ENCODE results near the gene STARD3. TPM values are rescaled to one million over a fixed set of nuclear protein-coding genes. Genes with fewer than 3 reads are reported as not detected.

The STARD3 gene
- total and polyA plus RNA-seq, 7 donors: 21.0 to 59.2 (median 37.0) TPM

GRCh38 chr17:39667262-39667944, 30.5 kb downstream of the STARD3 start:
- Histone ChIP-seq H3K4me1 (peaks cover 0 to 43% (median 27%) of the 10 kb centered on the region in 4 donors), H3K27ac (peak overlapping the region in 2 of 4 donors; percentile 32 to 52)
- intact Hi-C loops (cut with DNase I): no loop called here

DNA sequence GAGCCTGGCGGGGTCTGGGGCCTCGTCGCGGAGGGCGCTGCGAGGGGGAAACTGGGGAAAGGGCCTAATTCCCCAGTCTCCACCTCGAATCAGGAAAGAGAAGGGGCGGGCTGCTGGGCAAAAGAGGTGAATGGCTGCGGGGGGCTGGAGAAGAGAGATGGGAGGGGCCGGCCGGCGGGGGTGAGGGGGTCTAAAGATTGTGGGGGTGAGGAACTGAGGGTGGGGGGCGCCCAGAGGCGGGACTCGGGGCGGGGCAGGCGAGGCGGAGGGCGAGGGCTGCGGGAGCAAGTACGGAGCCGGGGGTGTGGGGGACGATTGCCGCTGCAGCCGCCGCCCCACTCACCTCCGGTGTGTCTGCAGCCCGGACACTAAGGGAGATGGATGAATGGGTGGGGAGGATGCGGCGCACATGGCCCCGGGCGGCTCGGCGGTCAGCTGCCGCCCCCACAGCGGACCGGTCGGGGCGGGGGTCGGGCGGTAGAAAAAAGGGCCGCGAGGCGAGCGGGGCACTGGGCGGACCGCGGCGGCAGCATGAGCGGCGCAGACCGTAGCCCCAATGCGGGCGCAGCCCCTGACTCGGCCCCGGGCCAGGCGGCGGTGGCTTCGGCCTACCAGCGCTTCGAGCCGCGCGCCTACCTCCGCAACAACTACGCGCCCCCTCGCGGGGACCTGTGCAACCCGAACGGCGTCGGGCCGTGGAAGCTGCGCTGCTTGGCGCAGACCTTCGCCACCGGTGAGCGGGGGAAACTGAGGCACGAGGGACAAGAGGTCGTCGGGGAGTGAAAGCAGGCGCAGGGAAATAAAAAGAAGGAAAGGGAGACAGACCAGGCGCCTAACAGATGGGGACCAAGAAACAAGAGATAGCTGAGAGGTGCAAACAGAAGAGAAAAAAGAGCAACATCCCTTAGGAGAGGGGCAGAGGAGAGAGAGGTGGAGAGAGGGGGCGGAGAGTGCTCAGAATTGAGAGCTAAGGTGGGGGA, 31.3 kb downstream of the STARD3 start, which contains the start of gene PNMT:
TSS of gene PNMT (plus strand) at position 509 of the 980 bp plus-strand sequence. CDS start at position 532, 23 bp downstream.
- no peak for DNase-seq
- Histone ChIP-seq H3K27ac (peak within 1 kb of the TSS in 2 of 4 donors; percentile 32 to 52), H3K4me1 (peaks cover 0 to 35% (median 26%) of the 10 kb centered on the region in 4 donors), H3K4me3 (peak within 1 kb of the TSS; percentile 6 to 54 (median 41)), H3K9me3 (no peaks in the 10 kb centered on the region), H3K27me3 (peaks cover 39 to 79% (median 60%) of the 10 kb centered on the region in 3 donors), H3K36me3 (no peaks in the 10 kb centered on the region)
- 1 to 2% methylated on average over 85 of the region's 85 CpGs for WGBS, 2 donors
- intact Hi-C loops (cut with DNase I): loop anchor here (2.0 kb wide), 1 partner anchor 45 kb away; no protein-coding TSS in a partner anchor
- TF ChIP-seq POLR2A (IDR thresholded peaks at IDR 0.05): no peak
- TF ChIP-seq, protein P1, sequence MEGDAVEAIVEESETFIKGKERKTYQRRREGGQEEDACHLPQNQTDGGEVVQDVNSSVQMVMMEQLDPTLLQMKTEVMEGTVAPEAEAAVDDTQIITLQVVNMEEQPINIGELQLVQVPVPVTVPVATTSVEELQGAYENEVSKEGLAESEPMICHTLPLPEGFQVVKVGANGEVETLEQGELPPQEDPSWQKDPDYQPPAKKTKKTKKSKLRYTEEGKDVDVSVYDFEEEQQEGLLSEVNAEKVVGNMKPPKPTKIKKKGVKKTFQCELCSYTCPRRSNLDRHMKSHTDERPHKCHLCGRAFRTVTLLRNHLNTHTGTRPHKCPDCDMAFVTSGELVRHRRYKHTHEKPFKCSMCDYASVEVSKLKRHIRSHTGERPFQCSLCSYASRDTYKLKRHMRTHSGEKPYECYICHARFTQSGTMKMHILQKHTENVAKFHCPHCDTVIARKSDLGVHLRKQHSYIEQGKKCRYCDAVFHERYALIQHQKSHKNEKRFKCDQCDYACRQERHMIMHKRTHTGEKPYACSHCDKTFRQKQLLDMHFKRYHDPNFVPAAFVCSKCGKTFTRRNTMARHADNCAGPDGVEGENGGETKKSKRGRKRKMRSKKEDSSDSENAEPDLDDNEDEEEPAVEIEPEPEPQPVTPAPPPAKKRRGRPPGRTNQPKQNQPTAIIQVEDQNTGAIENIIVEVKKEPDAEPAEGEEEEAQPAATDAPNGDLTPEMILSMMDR (IDR thresholded peaks at IDR 0.05): peak in 3 of 4 experiments; percentile 36 to 55 (median 40)

More at GRCh38 chr17:39667262-39667944, 30.5 kb downstream of the STARD3 start:
- Histone ChIP-seq H3K27me3 (peaks cover 39 to 78% (median 60%) of the 10 kb centered on the region in 3 donors), H3K9me3 (no peaks in the 10 kb centered on the region), H3K4me3 (peak overlapping the region in 3 of 4 donors; percentile 35 to 54 (median 47)), H3K36me3 (peaks cover 0 to 3% (median 0%) of the 10 kb centered on the region in 4 donors)
- no peak for DNase-seq
- WGBS, 2 donors: 11 to 12% methylated on average over 49 of the region's 49 CpGs
- peak in 1 of 4 donors; percentile 8 for TF ChIP-seq POLR2AphosphoS5 (IDR thresholded peaks at IDR 0.05)
- no peak for TF ChIP-seq POLR2A (IDR thresholded peaks at IDR 0.05)
- no peak for TF ChIP-seq EP300 (IDR thresholded peaks at IDR 0.05)
- TF ChIP-seq, protein P1 (IDR thresholded peaks at IDR 0.05): no peak

- WGBS, 2 donors: 89 to 93% methylated on average over 23 of the region's 23 CpGs
- Histone ChIP-seq H3K9me3 (no peaks in the 10 kb centered on the region), H3K4me1 (peaks cover 0 to 29% (median 26%) of the 10 kb centered on the region in 4 donors), H3K36me3 (no peaks in the 10 kb centered on the region), H3K27me3 (peaks cover 39 to 74% (median 60%) of the 10 kb centered on the region in 3 donors), H3K27ac (no peak overlapping the region), H3K4me3 (no peak overlapping the region)
- no peak for DNase-seq
- TF ChIP-seq POLR2A (IDR thresholded peaks at IDR 0.05) (no peak), EP300 (IDR thresholded peaks at IDR 0.05) (no peak), POLR2AphosphoS5 (IDR thresholded peaks at IDR 0.05) (no peak)
- TF ChIP-seq, protein P1 (IDR thresholded peaks at IDR 0.05): no peak
- intact Hi-C loops (cut with DNase I): loop anchor here (2.0 kb wide), 1 partner anchor 47 kb away; no protein-coding TSS in a partner anchor
These were observed 33.2 kb downstream of the STARD3 start for GRCh38 chr17:39669897-39670735.

GRCh38 chr17:39670746-39671145, 33.8 kb downstream of the STARD3 start:
- peaks cover 0 to 29% (median 26%) of the 10 kb centered on the region in 4 donors for H3K4me1 ChIP-seq
- H3K9me3 ChIP-seq: no peaks in the 10 kb centered on the region
- no peak for DNase-seq
- intact Hi-C loops (cut with DNase I): no loop called here
- H3K27me3 ChIP-seq: peaks cover 39 to 67% (median 60%) of the 10 kb centered on the region in 3 donors
- no peaks in the 10 kb centered on the region for H3K36me3 ChIP-seq
- WGBS, 2 donors: 65 to 71% methylated on average over 4 of the region's 4 CpGs
- H3K27ac ChIP-seq: no peak overlapping the region
- TF ChIP-seq POLR2AphosphoS5 (IDR thresholded peaks at IDR 0.05): no peak
- TF ChIP-seq POLR2A (IDR thresholded peaks at IDR 0.05): no peak
- TF ChIP-seq, protein P1 (IDR thresholded peaks at IDR 0.05): no peak
- H3K4me3 ChIP-seq: no peak overlapping the region

All from sigmoid colon (tissue), 7 donors.